Effector CD8-positive, alpha-beta T cell (primary cell): ENCODE measurements around the gene NSD1.

Experiments used
- DNase-seq: peaks from one replicate; lab custom pipeline; 2025; lab: John Stamatoyannopoulos, UW
- total RNA-seq, 4 experiments: gene quantifications; one replicate each; lab custom pipeline; 2026; lab: John Stamatoyannopoulos, UW

NSD1 gene
- 264 to 373 (median 326) reads per million in 4 experiments for total RNA-seq

GRCh38 chr5:177133096-177133852 is at the start of gene NSD1:
Gene NSD1 (plus strand): TSS chr5:177133773. CDS start chr5:177135104, 1,331 bp downstream.
- peak; percentile 79 for DNase-seq

DNA sequence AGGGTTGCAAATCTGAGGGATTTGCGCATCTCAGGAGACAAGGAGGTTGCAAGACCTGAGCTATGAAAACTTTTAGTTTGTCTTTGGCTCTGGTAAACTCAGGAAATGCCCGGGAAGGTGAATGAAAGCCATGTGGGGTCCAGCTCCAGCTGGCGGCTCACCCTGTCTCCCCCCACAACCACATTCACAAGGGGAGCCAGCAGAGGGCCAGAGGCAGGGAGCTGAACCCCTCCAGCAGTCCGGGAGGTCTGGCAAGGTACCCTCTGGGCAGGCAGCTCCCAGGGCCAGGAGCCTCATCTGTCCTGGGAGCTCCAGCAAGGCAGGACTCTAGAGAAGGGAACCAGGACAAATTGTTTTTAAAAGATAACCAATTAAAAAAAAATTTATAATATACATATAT is 49.4 kb upstream of the NSD1 start:
- DNase-seq, result no peak

GRCh38 chr5:177085985-177086653 is 47.5 kb upstream of the NSD1 start:
- DNase-seq, result no peak

GRCh38 chr5:177086654-177087397 is 46.7 kb upstream of the NSD1 start, which contains the start of gene FGFR4:
Gene FGFR4 (plus strand): TSS chr5:177086915. CDS start chr5:177089603, 2,688 bp downstream.
- peak; percentile 68 for DNase-seq

GRCh38 chr5:177087398-177088005 is 46.1 kb upstream of the NSD1 start:
- no peak for DNase-seq

- no peak for DNase-seq
These were observed 44.4 kb upstream of the NSD1 start for GRCh38 chr5:177089127-177089526.

- DNase-seq, result no peak
These were observed 43.5 kb upstream of the NSD1 start for GRCh38 chr5:177089825-177090641.

GRCh38 chr5:177090813-177091212 is 42.8 kb upstream of the NSD1 start:
- no peak for DNase-seq

DNA sequence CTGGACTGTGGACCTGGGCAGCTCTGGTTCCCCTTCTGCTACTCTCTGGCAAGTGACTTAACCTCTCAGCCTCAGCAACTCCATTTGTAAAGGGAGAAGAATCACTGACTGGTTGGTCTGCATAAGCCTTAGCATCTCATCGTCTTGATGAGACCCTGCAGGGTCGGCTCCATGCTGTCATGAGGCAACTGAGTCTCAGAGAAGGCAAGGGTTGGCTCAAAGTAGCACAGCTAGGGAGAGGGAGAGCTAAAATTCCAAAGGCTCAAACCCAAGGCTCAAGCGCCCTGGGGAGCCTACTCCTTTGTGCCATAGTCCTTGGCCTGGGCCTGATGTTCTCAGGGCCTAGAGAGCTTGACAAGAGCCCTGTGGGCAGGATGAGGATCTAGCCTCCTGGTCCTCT is 42.3 kb upstream of the NSD1 start:
- DNase-seq, result no peak

DNA sequence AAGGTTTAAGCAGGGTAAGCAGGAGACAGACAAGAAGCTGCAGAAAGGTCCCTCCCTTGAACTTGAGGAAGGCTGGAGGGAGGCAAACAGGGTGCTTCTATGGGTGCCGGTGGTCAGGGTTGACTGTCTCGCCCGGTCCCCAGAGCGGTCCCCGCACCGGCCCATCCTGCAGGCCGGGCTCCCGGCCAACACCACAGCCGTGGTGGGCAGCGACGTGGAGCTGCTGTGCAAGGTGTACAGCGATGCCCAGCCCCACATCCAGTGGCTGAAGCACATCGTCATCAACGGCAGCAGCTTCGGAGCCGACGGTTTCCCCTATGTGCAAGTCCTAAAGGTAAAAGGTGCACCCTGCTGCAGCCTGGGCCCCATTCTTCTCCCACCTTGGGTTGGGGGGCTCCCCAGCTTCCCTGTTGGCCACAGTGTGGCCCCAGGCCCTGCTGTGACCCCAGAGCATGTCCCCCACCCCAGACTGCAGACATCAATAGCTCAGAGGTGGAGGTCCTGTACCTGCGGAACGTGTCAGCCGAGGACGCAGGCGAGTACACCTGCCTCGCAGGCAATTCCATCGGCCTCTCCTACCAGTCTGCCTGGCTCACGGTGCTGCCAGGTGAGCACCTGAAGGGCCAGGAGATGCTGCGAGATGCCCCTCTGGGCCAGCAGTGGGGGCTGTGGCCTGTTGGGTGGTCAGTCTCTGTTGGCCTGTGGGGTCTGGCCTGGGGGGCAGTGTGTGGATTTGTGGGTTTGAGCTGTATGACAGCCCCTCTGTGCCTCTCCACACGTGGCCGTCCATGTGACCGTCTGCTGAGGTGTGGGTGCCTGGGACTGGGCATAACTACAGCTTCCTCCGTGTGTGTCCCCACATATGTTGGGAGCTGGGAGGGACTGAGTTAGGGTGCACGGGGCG is 41.1 kb upstream of the NSD1 start:
- DNase-seq, result no peak

DNA sequence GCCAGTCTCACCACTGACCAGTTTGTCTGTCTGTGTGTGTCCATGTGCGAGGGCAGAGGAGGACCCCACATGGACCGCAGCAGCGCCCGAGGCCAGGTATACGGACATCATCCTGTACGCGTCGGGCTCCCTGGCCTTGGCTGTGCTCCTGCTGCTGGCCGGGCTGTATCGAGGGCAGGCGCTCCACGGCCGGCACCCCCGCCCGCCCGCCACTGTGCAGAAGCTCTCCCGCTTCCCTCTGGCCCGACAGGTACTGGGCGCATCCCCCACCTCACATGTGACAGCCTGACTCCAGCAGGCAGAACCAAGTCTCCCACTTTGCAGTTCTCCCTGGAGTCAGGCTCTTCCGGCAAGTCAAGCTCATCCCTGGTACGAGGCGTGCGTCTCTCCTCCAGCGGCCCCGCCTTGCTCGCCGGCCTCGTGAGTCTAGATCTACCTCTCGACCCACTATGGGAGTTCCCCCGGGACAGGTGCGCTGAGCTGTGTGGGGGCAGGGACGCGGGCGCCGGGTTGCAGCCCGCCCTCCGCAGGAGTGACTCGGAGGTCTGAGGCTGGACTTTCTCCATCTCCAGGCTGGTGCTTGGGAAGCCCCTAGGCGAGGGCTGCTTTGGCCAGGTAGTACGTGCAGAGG is 40.4 kb upstream of the NSD1 start:
- DNase-seq, result no peak

DNA sequence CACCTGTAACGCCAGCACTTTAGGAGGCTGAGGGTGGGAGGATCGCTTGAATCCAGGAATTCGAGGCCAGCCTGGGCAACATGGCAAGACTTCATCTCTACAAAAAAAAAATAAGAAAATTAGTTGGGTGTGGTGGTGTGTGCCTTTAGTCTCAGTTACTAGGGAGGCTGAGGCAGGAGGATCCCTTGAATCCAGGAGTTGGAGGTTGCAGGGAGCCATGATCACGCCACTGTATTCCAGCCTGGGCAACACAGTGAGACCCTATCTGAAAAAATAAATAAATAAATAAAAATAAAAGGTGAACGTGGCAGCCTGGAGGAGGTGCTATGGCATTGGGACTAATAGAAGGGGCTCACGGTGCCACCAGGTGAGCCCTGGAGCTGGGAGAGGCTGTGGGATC is 39.8 kb upstream of the NSD1 start:
- no peak for DNase-seq

GRCh38 chr5:177094224-177095087 is 39.1 kb upstream of the NSD1 start:
- DNase-seq, result no peak

DNA sequence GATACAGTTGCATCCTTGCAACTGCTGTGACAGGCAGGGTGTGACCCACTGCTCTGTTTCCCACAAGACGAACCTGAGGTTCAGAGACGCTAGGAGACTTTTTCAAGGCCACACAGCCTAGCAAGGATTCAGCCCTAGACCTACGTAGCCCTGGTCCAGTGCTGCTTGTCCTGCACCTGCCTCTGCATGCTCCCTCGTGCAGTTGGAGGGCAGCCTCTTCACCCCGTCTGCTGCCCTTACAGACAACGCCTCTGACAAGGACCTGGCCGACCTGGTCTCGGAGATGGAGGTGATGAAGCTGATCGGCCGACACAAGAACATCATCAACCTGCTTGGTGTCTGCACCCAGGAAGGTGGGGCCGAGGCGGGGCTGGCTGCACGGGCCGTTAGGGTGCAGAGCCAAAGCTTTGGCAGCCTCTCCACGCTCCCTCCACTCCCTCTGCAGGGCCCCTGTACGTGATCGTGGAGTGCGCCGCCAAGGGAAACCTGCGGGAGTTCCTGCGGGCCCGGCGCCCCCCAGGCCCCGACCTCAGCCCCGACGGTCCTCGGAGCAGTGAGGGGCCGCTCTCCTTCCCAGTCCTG is 38.4 kb upstream of the NSD1 start:
- no peak for DNase-seq

GRCh38 chr5:177096162-177097015 is 37.2 kb upstream of the NSD1 start:
- no peak for DNase-seq

DNA sequence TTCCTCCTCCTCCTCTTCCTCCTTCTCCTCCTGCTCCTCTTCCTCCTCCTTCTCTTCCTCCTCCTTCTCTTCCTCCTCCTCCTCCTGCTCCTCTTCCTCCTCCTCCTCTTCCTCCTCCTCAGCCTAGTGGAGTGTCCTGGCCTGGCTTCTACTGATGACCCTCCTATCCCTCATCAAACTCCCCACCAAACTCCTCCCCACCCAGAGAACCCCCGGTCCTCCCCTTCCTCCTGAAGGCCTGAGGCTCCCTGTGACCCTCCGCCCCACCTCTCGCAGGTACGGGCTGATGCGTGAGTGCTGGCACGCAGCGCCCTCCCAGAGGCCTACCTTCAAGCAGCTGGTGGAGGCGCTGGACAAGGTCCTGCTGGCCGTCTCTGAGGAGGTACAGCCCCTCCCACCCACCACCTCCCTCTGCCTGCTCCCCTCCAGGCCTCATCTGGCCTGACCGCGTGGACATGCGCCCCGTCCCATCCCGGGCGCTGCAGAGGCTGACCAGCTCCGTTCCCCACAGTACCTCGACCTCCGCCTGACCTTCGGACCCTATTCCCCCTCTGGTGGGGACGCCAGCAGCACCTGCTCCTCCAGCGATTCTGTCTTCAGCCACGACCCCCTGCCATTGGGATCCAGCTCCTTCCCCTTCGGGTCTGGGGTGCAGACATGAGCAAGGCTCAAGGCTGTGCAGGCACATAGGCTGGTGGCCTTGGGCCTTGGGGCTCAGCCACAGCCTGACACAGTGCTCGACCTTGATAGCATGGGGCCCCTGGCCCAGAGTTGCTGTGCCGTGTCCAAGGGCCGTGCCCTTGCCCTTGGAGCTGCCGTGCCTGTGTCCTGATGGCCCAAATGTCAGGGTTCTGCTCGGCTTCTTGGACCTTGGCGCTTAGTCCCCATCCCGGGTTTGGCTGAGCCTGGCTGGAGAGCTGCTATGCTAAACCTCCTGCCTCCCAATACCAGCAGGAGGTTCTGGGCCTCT is 36.3 kb upstream of the NSD1 start:
- no peak for DNase-seq
